GM21576 (cell line): ENCODE data around the gene ZNF280A.
A peak's percentile ranks its signal among the peaks of the same experiment; 100 is the strongest.
"Not testable (repeated sequence)": the region's sequence is repeated elsewhere in the genome, so short reads cannot be mapped to it uniquely, and the experiment has no call there.

Source experiments
- ATAC-seq: cut with Tn5 transposase; IDR thresholded peaks from one replicate; pipeline ENCODE4 v1.9.1; 2021; ENCODE audit warnings: mild to moderate bottlenecking, moderate library complexity; ENCODE audit not compliant: unreplicated experiment

ZNF280A gene

DNA sequence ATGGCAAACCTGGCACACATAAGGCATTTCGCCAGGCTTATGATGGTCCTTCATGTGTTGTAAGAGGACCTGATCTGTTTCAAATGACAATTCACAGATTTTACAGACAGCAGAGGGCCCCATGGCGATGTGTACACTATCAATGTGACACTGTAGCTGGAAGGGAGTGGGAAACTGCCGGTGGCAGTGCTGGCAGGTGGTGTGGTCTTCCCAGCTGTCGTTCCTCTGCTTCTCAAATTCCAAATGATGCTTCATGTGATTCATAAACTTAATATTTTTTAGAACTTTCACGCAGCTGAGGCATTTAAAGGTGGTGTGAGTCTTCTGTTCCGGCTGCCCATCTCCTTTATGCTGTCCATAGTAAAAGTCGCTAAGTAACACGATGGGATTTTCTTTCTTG is 5.6 kb downstream of the ZNF280A start:
- not testable (repeated sequence) for ATAC-seq

DNA sequence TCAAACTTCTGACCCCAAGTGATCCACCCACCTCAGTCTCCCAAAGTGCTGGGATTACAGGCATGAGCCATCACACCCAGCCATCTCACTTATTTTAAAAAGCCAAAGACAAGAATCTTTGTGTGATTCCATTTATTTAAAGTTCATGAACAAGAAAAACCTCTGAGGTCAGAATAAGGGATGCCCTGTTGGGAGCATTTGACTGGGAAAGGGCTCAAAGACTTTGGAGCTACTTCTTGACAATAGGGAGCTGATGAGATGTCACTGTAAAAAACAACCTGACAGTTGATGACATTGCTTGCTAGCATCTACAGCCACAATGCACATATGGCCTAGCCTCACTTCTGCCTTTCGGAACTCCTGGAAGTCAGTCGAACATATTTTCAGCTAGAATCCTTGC is 6.5 kb downstream of the ZNF280A start:
- ATAC-seq = no peak

DNA sequence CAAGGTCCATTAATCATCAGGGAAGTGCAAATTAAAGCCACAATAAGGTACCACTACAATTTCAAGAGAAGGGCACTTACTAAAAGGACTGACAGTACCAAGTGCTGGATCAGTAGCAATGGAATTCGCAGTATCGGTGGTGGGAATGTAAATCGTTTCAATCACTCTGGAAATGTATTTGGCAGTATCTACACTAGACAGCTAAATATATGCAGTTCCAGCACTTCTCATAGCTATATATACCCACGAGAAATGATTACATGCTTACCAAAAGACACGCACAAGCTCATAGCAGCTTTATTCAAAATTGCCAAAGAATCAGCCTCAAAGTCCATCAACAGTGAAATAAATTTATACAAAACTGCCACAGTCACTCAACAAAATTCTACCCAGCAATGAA is 7.1 kb downstream of the ZNF280A start:
- ATAC-seq = no peak

DNA sequence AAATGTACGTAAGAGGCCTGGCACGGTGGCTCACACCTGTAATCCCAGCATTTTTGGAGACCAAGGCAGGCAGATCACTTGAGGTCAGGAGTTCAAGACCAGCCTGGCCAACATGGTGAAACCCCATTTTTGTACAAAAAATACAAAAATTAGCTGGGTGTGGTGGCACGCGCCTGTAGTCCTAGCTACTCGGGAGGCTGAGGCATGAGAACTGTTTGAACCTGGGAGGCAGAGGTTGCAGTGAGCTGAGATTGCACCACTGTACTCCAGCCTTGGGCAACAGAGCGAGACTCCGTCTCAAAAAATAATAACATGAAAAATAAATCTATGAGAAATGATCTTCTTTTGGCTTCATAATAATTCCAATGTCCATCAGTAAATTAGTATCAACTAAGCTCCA is 9.2 kb downstream of the ZNF280A start:
- ATAC-seq = not testable (repeated sequence)

DNA sequence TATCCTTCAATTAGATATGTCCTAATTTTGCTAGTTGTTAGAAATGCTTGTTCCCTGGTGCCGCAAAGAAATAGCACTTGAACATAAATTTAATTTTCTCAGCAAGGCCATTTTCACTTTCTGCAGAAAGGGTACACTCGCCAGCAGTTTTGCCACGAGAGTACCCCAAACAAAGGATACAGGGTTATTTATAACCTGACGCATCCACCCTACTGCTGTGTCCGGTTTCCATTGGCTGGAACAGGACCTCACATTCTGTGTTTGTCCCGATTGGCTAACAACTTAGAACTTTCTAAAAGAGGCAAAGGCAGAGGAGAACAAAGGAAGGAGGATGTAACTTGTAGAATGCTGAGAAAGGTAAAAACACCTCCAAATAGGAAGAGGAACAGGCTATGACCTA is 10.2 kb downstream of the ZNF280A start:
- ATAC-seq = not testable (repeated sequence)

DNA sequence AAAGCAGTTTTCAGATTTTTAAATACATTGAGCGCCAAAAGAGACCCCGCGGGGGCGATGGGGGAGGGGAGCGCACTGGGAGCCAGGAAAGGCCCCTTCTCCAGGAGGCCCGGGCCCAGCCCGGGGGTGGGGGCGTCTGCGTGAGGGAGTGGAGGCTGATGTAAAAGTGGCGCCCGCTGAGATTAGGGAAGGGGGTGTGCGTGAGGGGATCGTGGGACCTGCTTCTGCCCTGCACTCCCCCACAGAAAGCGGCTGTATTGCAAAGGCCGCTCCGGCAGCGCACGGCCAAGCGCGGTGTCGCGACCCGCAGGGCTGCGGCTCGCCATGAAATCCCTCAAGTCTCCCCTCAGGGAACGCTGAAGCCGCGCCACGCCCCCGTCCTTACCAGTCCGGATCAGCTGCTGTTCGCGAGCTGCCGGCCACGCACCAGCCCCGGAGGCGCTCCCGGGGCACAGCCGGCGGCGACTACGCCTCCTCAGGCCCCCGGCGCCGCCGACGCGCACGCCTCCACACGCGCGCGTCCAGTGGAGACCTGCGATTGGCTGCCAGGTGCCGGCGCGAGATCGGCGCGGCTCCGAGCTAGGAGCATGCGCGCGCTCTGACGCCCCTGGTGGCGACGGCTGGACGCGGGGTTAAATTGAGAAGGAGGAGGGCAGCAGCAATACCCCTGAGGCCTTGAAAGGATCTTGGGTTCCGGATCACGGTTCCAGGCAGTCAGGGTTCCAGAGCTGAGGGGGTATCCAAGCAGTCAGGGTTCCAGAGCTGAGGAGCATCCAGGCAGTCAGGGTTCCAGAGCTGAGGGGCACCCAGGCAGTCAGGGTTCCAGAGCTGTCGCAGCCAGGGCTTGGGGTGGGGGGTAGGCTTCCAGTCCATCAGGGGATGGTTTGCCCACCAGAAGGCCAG is 11.5 kb downstream of the ZNF280A start, which contains the start of gene ZNF280B:
ZNF280B (minus strand) TSS at position 469 of the 903 bp plus-strand sequence. CDS start 19,344 bp downstream, outside the sequence.
- ATAC-seq = peak; percentile 89

DNA sequence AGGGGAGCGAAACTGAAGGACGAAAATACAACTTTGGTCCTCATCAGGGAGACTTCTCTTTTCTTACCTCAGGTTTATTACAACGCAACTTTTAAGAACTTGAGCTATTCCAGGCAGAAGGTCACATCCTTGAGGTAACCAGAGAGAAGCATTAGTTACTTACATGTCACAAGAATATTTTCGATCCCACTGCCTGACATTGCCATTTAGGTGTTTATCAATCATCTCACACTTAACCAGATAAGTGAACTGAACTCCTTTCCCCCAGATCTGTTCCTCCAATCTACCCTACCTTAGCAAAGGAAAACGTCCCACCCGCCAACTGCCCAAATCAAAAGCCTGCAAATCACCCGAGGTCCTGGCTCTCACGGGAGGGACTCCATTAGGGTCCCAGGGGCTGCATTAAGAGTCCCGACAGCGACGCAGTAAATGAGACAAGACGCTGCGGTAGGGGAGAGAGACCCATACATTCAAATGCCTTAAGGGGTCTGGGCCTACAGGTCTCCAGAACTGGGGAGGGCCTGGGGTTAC is 12.3 kb downstream of the ZNF280A start:
- ATAC-seq = no peak

DNA sequence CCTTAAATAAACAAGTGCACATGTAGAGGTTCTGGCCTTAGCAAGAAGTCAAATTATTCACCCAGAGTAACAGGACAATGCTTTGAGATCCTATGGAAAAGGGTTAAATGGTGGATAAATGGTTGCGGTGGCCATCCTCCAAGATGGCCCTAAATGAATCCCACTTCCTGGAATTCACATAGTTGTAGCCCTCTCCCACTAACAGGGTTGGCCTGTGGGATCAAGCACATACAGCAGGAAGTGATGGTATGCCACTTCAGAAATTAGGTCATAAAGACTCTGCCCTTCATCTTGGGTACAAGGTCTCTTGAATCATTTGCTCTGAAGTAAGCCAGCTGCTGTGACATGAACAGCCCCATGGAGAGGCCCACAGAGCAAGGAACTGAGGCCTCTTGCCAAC is 13.3 kb downstream of the ZNF280A start:
- no peak for ATAC-seq

DNA sequence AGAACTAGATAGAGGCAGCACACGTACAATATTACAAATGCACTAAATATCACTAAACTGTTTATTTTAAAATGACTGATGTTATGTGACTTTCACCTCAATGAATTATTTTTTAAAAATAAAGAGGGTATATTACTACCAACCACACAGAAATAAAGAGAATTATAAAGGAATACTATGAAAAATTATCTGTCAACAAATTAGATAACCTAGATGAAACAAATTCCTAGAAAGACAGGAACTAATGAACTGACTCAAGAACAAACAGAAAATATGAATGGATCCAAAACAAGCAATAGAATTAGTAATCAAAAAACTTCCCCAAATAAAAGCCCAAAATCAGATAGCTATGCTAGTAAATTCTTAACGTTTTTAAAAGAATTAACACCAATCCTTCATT is 21.8 kb downstream of the ZNF280A start:
- no peak for ATAC-seq

DNA sequence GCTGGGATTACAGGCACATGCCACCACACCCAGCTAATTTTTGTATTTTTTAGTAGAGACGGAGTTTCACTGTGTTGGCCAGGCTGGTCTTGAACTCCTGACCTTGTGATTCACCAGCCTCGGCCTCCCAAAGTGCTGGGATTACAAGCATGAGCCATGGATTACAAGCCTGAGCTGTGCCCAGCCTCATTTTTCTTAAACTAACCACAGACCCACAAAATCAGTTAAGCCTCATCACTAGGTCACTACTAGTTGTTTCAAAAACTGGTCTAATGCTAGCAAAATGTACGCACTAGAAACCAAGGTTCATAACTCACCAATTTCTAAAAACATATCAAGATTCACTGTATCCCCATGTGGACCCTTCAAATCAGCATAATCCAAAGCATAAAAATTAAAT is 28.5 kb downstream of the ZNF280A start:
- ATAC-seq = not testable (repeated sequence)

DNA sequence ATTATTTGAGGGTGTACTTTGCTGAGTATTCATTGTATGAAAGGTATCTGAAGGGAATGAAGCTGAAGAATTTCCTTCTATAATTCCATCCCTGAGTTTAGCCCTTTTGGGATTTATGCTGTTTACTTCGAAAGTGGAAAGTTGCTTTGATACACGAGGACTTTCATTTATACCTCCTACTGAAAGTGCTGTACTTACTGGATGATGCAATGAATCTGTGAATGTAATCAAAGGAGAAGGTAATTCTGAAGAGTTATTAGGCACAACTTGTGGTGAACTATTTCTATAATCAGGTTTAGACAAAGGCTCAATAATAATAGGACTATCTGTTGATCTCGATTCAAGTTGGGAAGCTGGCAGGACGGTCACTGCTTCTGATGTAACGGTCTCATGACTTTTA is 31.3 kb downstream of the ZNF280A start:
- ATAC-seq = no peak

DNA sequence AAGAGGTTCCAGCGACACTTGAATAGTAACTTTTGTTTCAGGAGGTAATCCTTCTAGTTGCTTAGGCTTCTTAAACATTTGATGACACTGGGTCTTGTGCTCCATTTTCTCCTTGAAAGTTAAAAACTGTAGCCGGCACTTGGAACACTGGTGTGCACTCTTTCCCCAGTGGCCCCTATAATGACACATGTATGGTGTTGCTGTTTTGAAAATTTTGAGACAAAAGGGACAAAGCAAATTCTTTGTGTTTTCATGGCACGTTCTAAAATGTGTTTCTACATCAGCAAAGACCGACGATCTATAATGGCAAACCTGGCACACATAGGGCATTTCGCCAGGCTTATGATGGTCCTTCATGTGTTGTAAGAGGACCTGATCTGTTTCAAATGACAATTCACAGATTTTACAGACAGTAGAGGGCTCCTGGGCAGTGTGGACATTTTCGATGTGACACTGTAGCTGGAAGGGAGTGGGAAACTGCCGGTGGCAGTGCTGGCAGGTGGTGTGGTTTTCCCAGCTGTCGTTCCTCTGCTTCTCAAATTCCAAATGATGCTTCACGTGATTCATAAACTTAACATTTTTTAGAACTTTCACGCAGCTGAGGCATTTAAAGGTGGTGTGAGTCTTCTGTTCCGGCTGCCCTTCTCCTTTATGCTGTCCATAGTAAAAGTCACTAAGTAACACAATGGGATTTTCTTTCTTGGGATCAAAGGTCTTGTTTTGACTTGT is 32.0 kb downstream of the ZNF280A start:
- no peak for ATAC-seq

DNA sequence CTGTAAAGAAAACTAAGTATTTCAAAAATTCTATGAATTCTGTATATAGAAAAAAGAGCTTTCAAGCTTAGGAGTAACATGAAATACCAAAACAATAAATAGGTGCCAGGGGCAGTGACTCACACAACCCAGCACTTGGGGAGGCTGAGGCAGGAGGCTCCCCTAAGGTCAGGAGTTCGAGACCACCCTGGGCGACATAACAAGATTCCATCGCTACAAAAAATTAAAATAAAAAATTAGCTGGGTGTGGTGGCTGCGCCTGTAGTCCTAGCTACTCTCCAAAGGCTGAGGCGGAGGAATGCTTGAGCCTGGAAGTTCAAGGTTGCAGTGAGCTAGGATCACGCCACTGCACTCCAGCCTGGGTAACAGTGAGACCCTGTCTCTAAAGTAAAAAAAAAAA is 33.0 kb downstream of the ZNF280A start:
- ATAC-seq = no peak

DNA sequence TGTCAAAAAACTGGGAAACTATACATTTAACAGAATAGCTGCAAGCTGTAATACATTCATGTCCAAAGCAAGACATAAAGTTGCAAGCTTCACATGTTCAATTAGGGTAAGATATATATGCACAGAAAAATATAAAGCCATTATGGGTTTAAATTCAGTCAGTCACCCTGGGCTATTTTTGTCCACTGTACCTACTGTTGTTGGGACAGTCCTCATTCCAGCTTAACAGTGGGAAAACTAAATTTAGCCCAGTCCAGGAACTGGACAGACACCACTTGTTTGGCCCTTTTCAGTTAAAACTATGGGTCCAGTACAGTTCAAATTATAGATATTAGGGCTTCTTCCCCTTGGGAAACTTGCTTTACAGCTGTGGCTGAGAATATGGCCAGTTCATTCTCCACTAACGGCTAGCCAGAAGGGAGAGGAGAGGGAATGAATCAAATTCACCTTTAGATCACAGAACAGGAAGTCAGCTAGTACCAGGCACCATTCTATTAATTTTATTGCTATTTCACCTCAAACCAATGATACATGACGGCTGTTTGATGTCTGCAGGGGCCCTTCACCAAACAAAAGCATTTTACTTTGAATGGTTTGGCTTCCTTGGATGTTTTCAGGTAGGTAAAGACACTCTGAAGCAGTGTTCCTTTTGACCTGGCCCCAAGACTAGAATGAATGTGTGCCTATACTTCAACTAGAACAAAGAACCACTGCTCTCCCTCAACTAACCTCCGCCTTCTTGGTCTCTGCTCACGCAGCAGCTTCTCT is 33.8 kb downstream of the ZNF280A start:
- no peak for ATAC-seq

DNA sequence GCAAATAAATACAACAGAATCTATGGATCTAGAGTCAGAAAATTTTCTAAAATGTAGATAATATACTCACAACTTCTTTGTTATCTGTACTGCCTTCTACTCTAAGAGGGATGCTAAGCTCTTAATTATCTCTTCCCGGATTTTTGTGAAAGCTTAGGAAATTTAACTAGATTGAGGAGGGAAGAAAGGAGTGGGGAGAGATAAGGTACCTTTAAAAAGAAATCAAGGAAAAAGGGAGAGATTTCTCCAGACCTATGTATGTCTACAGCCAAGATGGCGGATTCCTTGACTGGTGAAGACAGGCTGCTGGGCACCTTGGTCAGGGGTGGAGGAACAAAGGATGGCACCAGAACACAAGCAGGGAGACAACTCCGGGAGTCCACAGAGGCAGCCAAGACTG is 34.5 kb downstream of the ZNF280A start:
- no peak for ATAC-seq

DNA sequence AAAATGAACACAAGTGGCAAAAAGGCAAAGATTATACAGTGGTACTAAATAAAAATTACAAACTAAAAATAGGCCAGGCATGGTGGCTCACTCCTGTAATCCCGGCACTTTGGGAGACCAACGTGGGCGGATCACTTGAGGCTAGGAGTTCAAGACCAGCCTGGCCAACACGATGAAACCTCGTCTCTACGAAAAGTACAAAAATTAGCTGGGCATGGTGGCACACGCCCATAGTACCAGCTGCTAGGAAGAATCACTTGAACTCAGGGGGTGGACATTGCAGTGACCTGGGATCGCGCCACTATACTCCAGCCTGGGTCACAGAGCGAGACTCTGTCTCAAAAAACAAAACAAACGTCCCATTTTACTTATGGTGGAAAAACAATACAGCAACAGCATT is 36.0 kb downstream of the ZNF280A start:
- no peak for ATAC-seq

DNA sequence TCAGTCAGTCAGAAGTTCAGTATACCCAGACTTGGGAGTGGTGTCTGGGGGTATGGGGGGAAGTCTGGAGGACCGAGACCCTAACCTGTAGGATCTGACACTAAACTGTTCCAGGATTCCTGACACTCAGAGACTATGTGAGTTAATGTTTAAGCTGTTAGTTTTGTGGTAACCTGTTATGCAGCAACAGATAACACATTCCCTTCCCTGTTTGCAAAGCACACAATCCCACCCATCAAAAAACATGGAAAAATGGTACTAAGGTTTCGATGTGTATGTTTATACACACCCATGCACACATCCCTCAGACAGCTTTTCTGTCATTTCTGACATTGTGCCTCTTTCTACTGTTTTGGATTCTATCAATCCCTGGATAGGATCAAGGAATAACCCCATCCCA is 39.1 kb downstream of the ZNF280A start:
- no peak for ATAC-seq

DNA sequence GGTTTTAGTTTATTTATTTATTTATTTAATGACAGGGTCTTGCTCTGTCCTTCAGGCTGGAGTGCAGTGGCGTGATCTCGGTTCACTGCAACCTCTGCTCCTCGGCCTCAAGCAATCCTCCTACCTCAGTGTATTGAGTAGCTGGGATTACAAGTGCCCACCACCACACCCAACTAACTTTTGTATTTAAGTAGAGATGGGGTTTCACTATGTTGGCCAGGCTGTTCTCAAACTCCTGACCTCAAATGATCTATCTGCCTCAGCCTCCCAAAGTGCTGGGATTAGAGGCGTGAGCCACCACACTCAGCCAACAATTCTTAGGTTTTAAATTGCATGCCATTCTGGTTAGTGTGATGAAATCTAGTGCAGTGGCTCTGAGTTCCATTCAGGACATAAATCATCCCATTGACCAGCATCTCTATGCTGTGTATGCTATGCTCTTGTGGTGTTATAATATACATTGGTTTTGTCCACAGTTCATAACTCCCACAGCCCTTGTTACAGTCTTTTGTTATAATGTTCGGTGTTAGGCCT is 40.0 kb downstream of the ZNF280A start:
- no peak for ATAC-seq

DNA sequence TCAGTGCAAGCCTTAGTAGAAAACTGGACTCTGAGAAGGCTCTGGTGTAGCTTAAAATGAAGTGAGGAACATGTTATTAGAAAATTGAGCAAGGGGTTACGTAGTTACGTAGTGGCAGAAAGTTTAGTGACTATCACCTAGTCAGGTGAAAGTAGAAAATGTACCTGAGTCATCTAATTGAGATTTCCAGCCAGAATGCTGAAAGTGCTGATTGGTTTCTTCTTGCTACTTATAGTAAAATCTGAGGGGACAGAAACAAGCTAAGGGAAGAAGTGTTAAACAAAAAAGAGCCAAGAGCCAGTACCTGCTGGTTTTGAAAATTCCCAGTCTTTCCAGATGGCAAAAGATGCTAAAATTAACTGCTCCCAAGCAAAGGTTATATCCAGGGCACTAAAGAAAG is 41.0 kb downstream of the ZNF280A start:
- ATAC-seq = no peak

DNA sequence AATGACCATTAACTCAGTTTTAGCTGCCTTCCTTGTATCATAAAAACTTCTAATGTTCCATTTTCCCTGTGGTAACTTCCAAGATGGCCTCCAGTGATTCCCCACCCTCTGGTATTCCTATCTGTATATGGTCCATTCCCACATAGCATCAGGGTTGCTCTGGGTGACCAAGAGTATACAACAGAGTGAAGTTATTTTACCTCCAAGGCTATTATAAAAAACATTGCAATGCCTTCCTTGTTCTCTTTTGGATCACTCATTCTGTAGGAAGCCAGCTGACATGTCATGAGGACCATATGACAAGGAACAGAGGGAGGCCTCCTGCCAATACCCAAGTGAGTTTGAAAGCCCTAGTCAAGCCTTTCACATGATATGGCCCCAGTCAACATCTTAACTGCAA is 41.6 kb downstream of the ZNF280A start:
- ATAC-seq = no peak

DNA sequence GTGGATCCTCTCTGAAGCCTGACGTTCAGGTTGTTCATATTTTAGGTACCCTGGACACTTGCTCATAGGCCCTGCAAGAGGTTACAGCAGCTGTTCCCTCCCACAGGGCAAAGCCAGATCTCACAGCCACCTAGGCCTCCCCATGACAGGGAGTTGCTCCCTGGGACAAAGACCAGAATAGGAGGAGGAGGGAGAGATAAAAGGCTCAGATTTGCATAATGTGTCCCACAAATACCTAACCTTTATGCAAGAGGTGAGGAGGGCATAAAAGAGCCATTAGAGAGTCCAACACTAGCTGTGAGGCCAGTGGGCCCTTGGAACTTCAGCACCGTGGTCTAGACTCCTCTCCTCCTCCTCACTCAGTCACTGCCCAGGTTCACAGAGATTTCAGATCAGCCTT is 45.3 kb downstream of the ZNF280A start:
- no peak for ATAC-seq
